ENCODE data around the gene HSPA12B.

Gene HSPA12B

GRCh38 chr20:3777716-3778629 is 45.5 kb downstream of the HSPA12B start:
- in situ Hi-C loops (cut with HindIII; ENCODE audit: low sequenced_read_pairs) = no loop called here
- TF ChIP-seq CTCF (IDR thresholded peaks at IDR 0.05; ENCODE audit: low read depth, low read length, missing control alignments) = no peak
- peak overlapping the region; percentile 14 for H3K4me3 ChIP-seq (ENCODE audit: low read depth, low read length)
- no peak for DNase-seq (ENCODE audit: low read depth)

GRCh38 chr20:3778976-3779375 is 46.5 kb downstream of the HSPA12B start:
- in situ Hi-C loops (cut with HindIII; ENCODE audit: low sequenced_read_pairs) = no loop called here
- TF ChIP-seq CTCF (IDR thresholded peaks at IDR 0.05; ENCODE audit: low read depth, low read length, missing control alignments) = no peak
- no peak overlapping the region for H3K4me3 ChIP-seq (ENCODE audit: low read depth, low read length)
- no peak for DNase-seq (ENCODE audit: low read depth)

GRCh38 chr20:3781153-3781910 is 48.8 kb downstream of the HSPA12B start, which contains the start of gene SPEF1:
SPEF1 (minus strand) TSS chr20:3781448; CDS start chr20:3781287, 161 bp downstream.
- peak within 1 kb of the TSS; percentile 42 for H3K4me3 ChIP-seq (ENCODE audit: low read depth, low read length)
- in situ Hi-C loops (cut with HindIII; ENCODE audit: low sequenced_read_pairs) = no loop called here
- DNase-seq (ENCODE audit: low read depth) = peak; percentile 80
- peak; percentile 46 for TF ChIP-seq CTCF (IDR thresholded peaks at IDR 0.05; ENCODE audit: low read depth, low read length, missing control alignments)

GRCh38 chr20:3782597-3782996 is 50.1 kb downstream of the HSPA12B start:
- no peak overlapping the region for H3K4me3 ChIP-seq (ENCODE audit: low read depth, low read length)
- no peak for TF ChIP-seq CTCF (IDR thresholded peaks at IDR 0.05; ENCODE audit: low read depth, low read length, missing control alignments)
- in situ Hi-C loops (cut with HindIII; ENCODE audit: low sequenced_read_pairs) = no loop called here
- no peak for DNase-seq (ENCODE audit: low read depth)

- TF ChIP-seq CTCF (IDR thresholded peaks at IDR 0.05; ENCODE audit: low read depth, low read length, missing control alignments) = no peak
These were observed 50.6 kb downstream of the HSPA12B start for GRCh38 chr20:3783068-3783489.

GRCh38 chr20:3783511-3784195 is 51.2 kb downstream of the HSPA12B start:
- DNase-seq (ENCODE audit: low read depth) = no peak
- no peak for TF ChIP-seq CTCF (IDR thresholded peaks at IDR 0.05; ENCODE audit: low read depth, low read length, missing control alignments)
- in situ Hi-C loops (cut with HindIII; ENCODE audit: low sequenced_read_pairs) = no loop called here
- H3K4me3 ChIP-seq (ENCODE audit: low read depth, low read length) = peak overlapping the region; percentile 17

More at GRCh38 chr20:3783068-3783489, 50.6 kb downstream of the HSPA12B start:
- no peak for DNase-seq (ENCODE audit: low read depth)
- in situ Hi-C loops (cut with HindIII; ENCODE audit: low sequenced_read_pairs) = no loop called here
- no peak overlapping the region for H3K4me3 ChIP-seq (ENCODE audit: low read depth, low read length)

Data from astrocyte of the cerebellum (primary cell).